Measurements from ENCODE around the gene LGALS8.
"Not testable (repeated sequence)": the region's sequence is repeated elsewhere in the genome, so short reads cannot be mapped to it uniquely, and the experiment has no call there.

LGALS8 gene

DNA sequence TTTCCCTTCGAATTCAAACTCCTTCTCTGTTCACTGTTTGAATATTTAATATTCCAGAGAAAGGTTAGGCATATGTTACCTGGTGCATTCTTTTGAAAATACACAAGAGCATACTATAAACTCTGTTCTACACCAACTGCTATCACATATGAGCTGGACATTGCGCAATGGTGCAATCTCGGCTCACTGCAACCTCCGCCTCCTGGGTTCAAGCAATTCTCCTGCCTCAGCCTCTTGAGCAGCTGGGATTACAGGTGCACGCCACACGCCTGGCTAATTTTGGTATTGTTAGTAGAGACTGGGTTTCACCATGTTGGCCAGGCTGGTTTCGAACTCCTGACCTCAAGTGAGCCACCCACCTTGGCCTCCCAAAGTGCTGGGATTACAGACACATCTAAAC lies 53.3 kb downstream of the LGALS8 start:
- not testable (repeated sequence) for H3K4me3 ChIP-seq (ENCODE audit: low read length in 2 of 2); H2BK12ac ChIP-seq (ENCODE audit: low read length); H2BK15ac ChIP-seq (ENCODE audit: low read length); H4K91ac ChIP-seq (ENCODE audit: low read depth, low read length, poor library complexity); H2AK5ac ChIP-seq (ENCODE audit: low read depth, low read length); H3K4me2 ChIP-seq (ENCODE audit: insufficient read depth, low read length, poor library complexity, severe bottlenecking); H3K27ac ChIP-seq (replicated peaks; ENCODE audit: low read length); H3K4me1 ChIP-seq (ENCODE audit: control insufficient read depth in 2 of 2, insufficient read depth in 1 of 2, low read depth in 1 of 2, low read length in 2 of 2); DNase-seq (ENCODE audit: low spot score); H2BK5ac ChIP-seq (ENCODE audit: low read length); H4K8ac ChIP-seq (ENCODE audit: low read depth, low read length); H3K9me3 ChIP-seq (replicated peaks in 1 of 2; ENCODE audit: control insufficient read depth in 2 of 2, insufficient read depth in 1 of 2, low read depth in 1 of 2, low read length in 2 of 2); H3K79me1 ChIP-seq (ENCODE audit: low read depth, low read length); H2AFZ ChIP-seq (ENCODE audit: low read length); H2BK120ac ChIP-seq (ENCODE audit: low read depth, low read length); H3K23ac ChIP-seq (ENCODE audit: low read depth, low read length, poor library complexity); H3K18ac ChIP-seq (ENCODE audit: low read length); H3K9ac ChIP-seq (ENCODE audit: low read depth, low read length, poor library complexity); H3K4ac ChIP-seq (ENCODE audit: low read length); H3K27me3 ChIP-seq (ENCODE audit: control insufficient read depth in 3 of 3, insufficient read depth in 3 of 3, low read depth in 1 of 3, low read length in 3 of 3); H3K14ac ChIP-seq (ENCODE audit: low read length)
- no CpG with 5 or more reads among the region's 7 CpGs for WGBS, 2 donors (ENCODE audit: extremely low coverage in 2 of 2, insufficient read length in 2 of 2, insufficient replicate concordance in 1 of 2)
- H3K36me3 ChIP-seq (replicated peaks in 1 of 2; ENCODE audit: control insufficient read depth in 2 of 2, insufficient read depth in 2 of 2, low read length in 2 of 2) = peaks cover 11 to 94% of the 10 kb centered on the region in 2 donors

GRCh38 chr1:236578661-236579060 lies 54.9 kb downstream of the LGALS8 start:
- no peak overlapping the region for H3K4me2 ChIP-seq (ENCODE audit: insufficient read depth, low read length, poor library complexity, severe bottlenecking)
- H3K27me3 ChIP-seq (ENCODE audit: control insufficient read depth in 3 of 3, insufficient read depth in 3 of 3, low read depth in 1 of 3, low read length in 3 of 3) = no peaks in the 10 kb centered on the region
- H2AK5ac ChIP-seq (ENCODE audit: low read depth, low read length) = no peak overlapping the region
- no peak overlapping the region for H3K27ac ChIP-seq (replicated peaks; ENCODE audit: low read length)
- H2BK5ac ChIP-seq (ENCODE audit: low read length) = no peak overlapping the region
- H2BK12ac ChIP-seq (ENCODE audit: low read length) = no peak overlapping the region
- no peak overlapping the region for H3K14ac ChIP-seq (ENCODE audit: low read length)
- no peak overlapping the region for H4K91ac ChIP-seq (ENCODE audit: low read depth, low read length, poor library complexity)
- no CpG with 5 or more reads among the region's 3 CpGs for WGBS, 2 donors (ENCODE audit: extremely low coverage in 2 of 2, insufficient read length in 2 of 2, insufficient replicate concordance in 1 of 2)
- H3K23ac ChIP-seq (ENCODE audit: low read depth, low read length, poor library complexity) = no peak overlapping the region
- H3K18ac ChIP-seq (ENCODE audit: low read length) = no peak overlapping the region
- H3K9me3 ChIP-seq (replicated peaks in 1 of 2; ENCODE audit: control insufficient read depth in 2 of 2, insufficient read depth in 1 of 2, low read depth in 1 of 2, low read length in 2 of 2) = no peaks in the 10 kb centered on the region
- peaks cover 11 to 92% of the 10 kb centered on the region in 2 donors for H3K36me3 ChIP-seq (replicated peaks in 1 of 2; ENCODE audit: control insufficient read depth in 2 of 2, insufficient read depth in 2 of 2, low read length in 2 of 2)
- H2BK15ac ChIP-seq (ENCODE audit: low read length) = no peak overlapping the region
- no peak overlapping the region for H3K4me3 ChIP-seq (ENCODE audit: low read length in 2 of 2)
- H3K4ac ChIP-seq (ENCODE audit: low read length) = no peak overlapping the region
- no peaks in the 10 kb centered on the region for H3K4me1 ChIP-seq (ENCODE audit: control insufficient read depth in 2 of 2, insufficient read depth in 1 of 2, low read depth in 1 of 2, low read length in 2 of 2)
- H2BK120ac ChIP-seq (ENCODE audit: low read depth, low read length) = no peak overlapping the region
- DNase-seq (ENCODE audit: low spot score) = no peak
- H4K8ac ChIP-seq (ENCODE audit: low read depth, low read length) = no peak overlapping the region
- no peak overlapping the region for H2AFZ ChIP-seq (ENCODE audit: low read length)
- no peak overlapping the region for H3K9ac ChIP-seq (ENCODE audit: low read depth, low read length, poor library complexity)
- no peaks in the 10 kb centered on the region for H3K79me1 ChIP-seq (ENCODE audit: low read depth, low read length)

GRCh38 chr1:236580404-236580803 lies 56.6 kb downstream of the LGALS8 start:
- H3K4ac ChIP-seq (ENCODE audit: low read length); H3K4me3 ChIP-seq (ENCODE audit: low read length in 2 of 2); H3K18ac ChIP-seq (ENCODE audit: low read length): not testable (repeated sequence)

GRCh38 chr1:236581528-236581927 lies 57.7 kb downstream of the LGALS8 start:
- Histone ChIP-seq H3K36me3 (replicated peaks in 1 of 2; ENCODE audit: control insufficient read depth in 2 of 2, insufficient read depth in 2 of 2, low read length in 2 of 2) (peaks cover 10 to 92% of the 10 kb centered on the region in 2 donors), H3K9me3 (replicated peaks in 1 of 2; ENCODE audit: control insufficient read depth in 2 of 2, insufficient read depth in 1 of 2, low read depth in 1 of 2, low read length in 2 of 2) (no peaks in the 10 kb centered on the region), H2BK5ac (ENCODE audit: low read length) (no peak overlapping the region), H3K4me1 (ENCODE audit: control insufficient read depth in 2 of 2, insufficient read depth in 1 of 2, low read depth in 1 of 2, low read length in 2 of 2) (no peaks in the 10 kb centered on the region), H3K27me3 (ENCODE audit: control insufficient read depth in 3 of 3, insufficient read depth in 3 of 3, low read depth in 1 of 3, low read length in 3 of 3) (no peaks in the 10 kb centered on the region), H3K18ac (ENCODE audit: low read length) (no peak overlapping the region), H2AK5ac (ENCODE audit: low read depth, low read length) (no peak overlapping the region), H4K91ac (ENCODE audit: low read depth, low read length, poor library complexity) (no peak overlapping the region), H3K27ac (replicated peaks; ENCODE audit: low read length) (no peak overlapping the region), H3K79me1 (ENCODE audit: low read depth, low read length) (no peaks in the 10 kb centered on the region), H2BK12ac (ENCODE audit: low read length) (no peak overlapping the region), H2AFZ (ENCODE audit: low read length) (no peak overlapping the region), H3K14ac (ENCODE audit: low read length) (no peak overlapping the region), H2BK15ac (ENCODE audit: low read length) (no peak overlapping the region), H3K4ac (ENCODE audit: low read length) (no peak overlapping the region), H3K4me3 (ENCODE audit: low read length in 2 of 2) (no peak overlapping the region), H3K9ac (ENCODE audit: low read depth, low read length, poor library complexity) (no peak overlapping the region), H3K4me2 (ENCODE audit: insufficient read depth, low read length, poor library complexity, severe bottlenecking) (no peak overlapping the region), H2BK120ac (ENCODE audit: low read depth, low read length) (no peak overlapping the region), H4K8ac (ENCODE audit: low read depth, low read length) (no peak overlapping the region), H3K23ac (ENCODE audit: low read depth, low read length, poor library complexity) (no peak overlapping the region)
- no peak for DNase-seq (ENCODE audit: low spot score)
- no CpG with 5 or more reads among the region's 2 CpGs for WGBS, 2 donors (ENCODE audit: extremely low coverage in 2 of 2, insufficient read length in 2 of 2, insufficient replicate concordance in 1 of 2)

More at GRCh38 chr1:236580404-236580803, 56.6 kb downstream of the LGALS8 start:
- WGBS, 2 donors (ENCODE audit: extremely low coverage in 2 of 2, insufficient read length in 2 of 2, insufficient replicate concordance in 1 of 2) = no CpG with 5 or more reads among the region's 3 CpGs
- not testable (repeated sequence) for H2BK12ac ChIP-seq (ENCODE audit: low read length); H2AK5ac ChIP-seq (ENCODE audit: low read depth, low read length); H3K4me1 ChIP-seq (ENCODE audit: control insufficient read depth in 2 of 2, insufficient read depth in 1 of 2, low read depth in 1 of 2, low read length in 2 of 2); DNase-seq (ENCODE audit: low spot score); H3K79me1 ChIP-seq (ENCODE audit: low read depth, low read length); H2BK120ac ChIP-seq (ENCODE audit: low read depth, low read length); H4K8ac ChIP-seq (ENCODE audit: low read depth, low read length); H3K23ac ChIP-seq (ENCODE audit: low read depth, low read length, poor library complexity); H3K27ac ChIP-seq (replicated peaks; ENCODE audit: low read length); H3K27me3 ChIP-seq (ENCODE audit: control insufficient read depth in 3 of 3, insufficient read depth in 3 of 3, low read depth in 1 of 3, low read length in 3 of 3); H3K9ac ChIP-seq (ENCODE audit: low read depth, low read length, poor library complexity); H4K91ac ChIP-seq (ENCODE audit: low read depth, low read length, poor library complexity); H2BK5ac ChIP-seq (ENCODE audit: low read length); H3K9me3 ChIP-seq (replicated peaks in 1 of 2; ENCODE audit: control insufficient read depth in 2 of 2, insufficient read depth in 1 of 2, low read depth in 1 of 2, low read length in 2 of 2); H2BK15ac ChIP-seq (ENCODE audit: low read length); H2AFZ ChIP-seq (ENCODE audit: low read length); H3K14ac ChIP-seq (ENCODE audit: low read length); H3K4me2 ChIP-seq (ENCODE audit: insufficient read depth, low read length, poor library complexity, severe bottlenecking)
- H3K36me3 ChIP-seq (replicated peaks in 1 of 2; ENCODE audit: control insufficient read depth in 2 of 2, insufficient read depth in 2 of 2, low read length in 2 of 2) = peaks cover 11 to 92% of the 10 kb centered on the region in 2 donors
